Chondrocyte (in vitro differentiated cells): Measurements from ENCODE around the gene HNMT. TPM values are rescaled to one million over a fixed set of nuclear protein-coding genes. Genes with fewer than 3 reads are reported as not detected.

Experiments
- DNase-seq: peaks from one replicate; pipeline ENCODE4 v3.0.0; 2021; ENCODE audit warnings: mixed read lengths, low spot score
- H3K27ac Mint-ChIP-seq: one replicate; pipeline ENCODE4 v1.8.0; 2021; ENCODE audit warnings: mild to moderate bottlenecking, moderate library complexity, mixed read lengths; ENCODE audit not compliant: unreplicated experiment
- H3K27me3 Mint-ChIP-seq: 2 replicates; pipeline ENCODE4 v1.8.0; 2021; ENCODE audit warnings: low read depth, mixed read lengths
- H3K36me3 Mint-ChIP-seq: 2 replicates; pipeline ENCODE4 v1.8.0; 2021; ENCODE audit warnings: low read depth, mixed read lengths
- H3K4me1 Mint-ChIP-seq: 2 replicates; pipeline ENCODE4 v1.8.0; 2021; ENCODE audit warnings: low read depth, mild to moderate bottlenecking, mixed read lengths
- H3K4me3 Mint-ChIP-seq: one replicate; pipeline ENCODE4 v1.8.0; 2021; ENCODE audit warnings: mild to moderate bottlenecking, moderate library complexity, mixed read lengths; ENCODE audit not compliant: unreplicated experiment
- H3K9me3 Mint-ChIP-seq: 2 replicates; pipeline ENCODE4 v1.8.0; 2021; ENCODE audit warnings: low read depth, mixed read lengths
- CTCF ChIP-seq: fragments of 200-600 bp; sonication (generic); IDR thresholded peaks from 2 replicates; pipeline ENCODE4 v1.5.0; 2021; ENCODE audit warnings: antibody characterized with exemption, mild to moderate bottlenecking, moderate library complexity
- total RNA-seq: library from RNA; stranded (reverse); gene quantifications from 3 replicates; pipeline ENCODE4 v1.2.1, GENCODE V29; 2021

HNMT gene
- total RNA-seq, 1 donor from 2014 or later = 4.6 TPM

GRCh38 chr2:138018866-138019688 is 54.8 kb downstream of the HNMT start:
- H3K27me3 Mint-ChIP-seq = peaks cover 3% of the 10 kb centered on the region
- H3K36me3 Mint-ChIP-seq = no peaks in the 10 kb centered on the region
- no peak overlapping the region for H3K27ac Mint-ChIP-seq
- DNase-seq = no peak
- TF ChIP-seq CTCF = no peak
- H3K4me1 Mint-ChIP-seq = peaks cover 4% of the 10 kb centered on the region
- H3K9me3 Mint-ChIP-seq = no peaks in the 10 kb centered on the region
- no peak overlapping the region for H3K4me3 Mint-ChIP-seq

- no peaks in the 10 kb centered on the region for H3K9me3 Mint-ChIP-seq
- H3K27me3 Mint-ChIP-seq = peaks cover 5% of the 10 kb centered on the region
- no peaks in the 10 kb centered on the region for H3K36me3 Mint-ChIP-seq
- H3K4me3 Mint-ChIP-seq = no peak overlapping the region
- DNase-seq = no peak
- H3K4me1 Mint-ChIP-seq = peaks cover 4% of the 10 kb centered on the region
- no peak for TF ChIP-seq CTCF
- no peak overlapping the region for H3K27ac Mint-ChIP-seq
These were observed 56.2 kb downstream of the HNMT start for GRCh38 chr2:138020432-138020831.

- Mint-ChIP-seq H3K27ac (no peak overlapping the region), H3K27me3 (peaks cover 5% of the 10 kb centered on the region), H3K4me1 (peaks cover 4% of the 10 kb centered on the region), H3K4me3 (no peak overlapping the region), H3K9me3 (no peaks in the 10 kb centered on the region), H3K36me3 (no peaks in the 10 kb centered on the region)
- no peak for DNase-seq
- TF ChIP-seq CTCF = no peak
These were observed 56.9 kb downstream of the HNMT start for GRCh38 chr2:138021154-138021553.

GRCh38 chr2:138023298-138023697 is 59.0 kb downstream of the HNMT start:
- Mint-ChIP-seq H3K4me1 (peaks cover 4% of the 10 kb centered on the region), H3K4me3 (no peak overlapping the region), H3K27me3 (peaks cover 9% of the 10 kb centered on the region), H3K27ac (no peak overlapping the region), H3K9me3 (no peaks in the 10 kb centered on the region), H3K36me3 (no peaks in the 10 kb centered on the region)
- DNase-seq = no peak
- no peak for TF ChIP-seq CTCF

- no peak for DNase-seq
- Mint-ChIP-seq H3K27me3 (peaks cover 7% of the 10 kb centered on the region), H3K9me3 (no peaks in the 10 kb centered on the region), H3K27ac (no peak overlapping the region), H3K4me1 (peaks cover 4% of the 10 kb centered on the region), H3K36me3 (no peaks in the 10 kb centered on the region), H3K4me3 (no peak overlapping the region)
- TF ChIP-seq CTCF = no peak
These were observed 59.7 kb downstream of the HNMT start for GRCh38 chr2:138023976-138024375.
